T-helper 2 cell (primary cell): ENCODE measurements around the gene OR1J1.

Experiments
- DNase-seq, 5 experiments: peaks; one replicate each; pipeline versions ENCODE4 v3.0.0 to v3.0.0-alpha.2; 2012 to 2022
- total RNA-seq, 2 donors: gene quantifications; one replicate each; lab custom pipeline; 2026; lab: John Stamatoyannopoulos, UW

Gene OR1J1, protein sequence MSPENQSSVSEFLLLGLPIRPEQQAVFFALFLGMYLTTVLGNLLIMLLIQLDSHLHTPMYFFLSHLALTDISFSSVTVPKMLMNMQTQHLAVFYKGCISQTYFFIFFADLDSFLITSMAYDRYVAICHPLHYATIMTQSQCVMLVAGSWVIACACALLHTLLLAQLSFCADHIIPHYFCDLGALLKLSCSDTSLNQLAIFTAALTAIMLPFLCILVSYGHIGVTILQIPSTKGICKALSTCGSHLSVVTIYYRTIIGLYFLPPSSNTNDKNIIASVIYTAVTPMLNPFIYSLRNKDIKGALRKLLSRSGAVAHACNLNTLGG
- 0 reads per million in 2 donors for total RNA-seq

DNA sequence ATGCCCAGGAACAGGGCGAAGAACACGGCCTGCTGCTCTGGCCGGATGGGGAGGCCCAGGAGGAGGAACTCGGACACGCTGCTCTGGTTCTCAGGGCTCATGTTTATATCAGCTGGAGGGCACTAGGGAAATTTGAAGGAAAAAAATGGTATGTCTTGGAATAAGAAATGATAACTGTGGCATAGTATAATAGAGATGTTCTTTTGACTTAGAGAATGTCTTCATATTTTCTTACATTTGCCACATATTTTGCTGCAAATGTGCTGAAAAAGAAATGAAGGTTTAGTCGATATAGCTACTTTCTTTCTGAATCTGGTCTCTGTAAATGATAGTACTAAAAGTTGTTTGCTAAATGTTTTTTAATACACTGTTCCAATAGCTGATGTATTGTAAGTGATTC lies at the start of gene OR1J1:
Gene OR1J1 (minus strand): TSS at position 101 of the 400 bp plus-strand sequence. CDS start 0 bp downstream, at position 101.
- DNase-seq = no peak

DNA sequence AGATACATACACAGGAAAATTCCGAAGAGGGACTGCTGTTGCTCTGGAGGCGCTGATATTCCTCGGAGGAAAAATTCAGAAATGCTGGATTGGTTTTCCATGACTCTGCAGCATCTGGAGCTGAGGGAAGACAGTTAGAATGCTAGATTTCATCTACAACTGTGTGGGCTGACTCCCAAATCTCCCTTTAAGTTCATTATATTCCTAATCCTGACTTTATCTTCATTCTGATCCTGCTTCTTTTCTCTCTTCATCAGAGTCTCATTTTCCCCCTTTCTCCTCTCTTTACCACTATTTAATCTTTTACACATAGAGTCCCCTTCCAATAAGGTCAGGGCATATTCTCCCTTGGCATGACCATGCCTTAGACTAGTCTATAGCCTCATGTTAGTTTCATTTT lies 49.5 kb upstream of the OR1J1 start, which contains the start of gene OR1N1:
Gene OR1N1 (minus strand): TSS at position 101 of the 400 bp plus-strand sequence. CDS start 0 bp downstream, at position 101.
- DNase-seq = no peak

DNA sequence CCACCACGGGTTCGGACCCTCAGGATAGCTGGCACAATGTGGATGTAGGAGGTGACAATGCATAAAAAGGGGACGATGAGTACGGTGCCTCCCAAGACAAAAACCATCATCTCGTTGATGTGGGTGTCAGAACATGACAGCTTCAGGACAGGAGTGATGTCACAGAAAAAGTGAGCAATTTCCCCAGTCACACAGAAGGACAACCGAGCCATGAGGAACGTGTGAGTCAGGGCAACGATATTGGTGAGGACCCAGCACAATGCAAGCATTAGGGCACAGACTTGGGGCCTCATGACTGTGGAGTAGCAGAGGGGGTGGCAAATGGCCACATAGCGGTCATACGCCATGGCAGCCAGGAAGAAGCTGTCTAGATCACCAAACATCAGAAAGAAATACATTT lies 48.9 kb upstream of the OR1J1 start:
- no peak for DNase-seq

DNA sequence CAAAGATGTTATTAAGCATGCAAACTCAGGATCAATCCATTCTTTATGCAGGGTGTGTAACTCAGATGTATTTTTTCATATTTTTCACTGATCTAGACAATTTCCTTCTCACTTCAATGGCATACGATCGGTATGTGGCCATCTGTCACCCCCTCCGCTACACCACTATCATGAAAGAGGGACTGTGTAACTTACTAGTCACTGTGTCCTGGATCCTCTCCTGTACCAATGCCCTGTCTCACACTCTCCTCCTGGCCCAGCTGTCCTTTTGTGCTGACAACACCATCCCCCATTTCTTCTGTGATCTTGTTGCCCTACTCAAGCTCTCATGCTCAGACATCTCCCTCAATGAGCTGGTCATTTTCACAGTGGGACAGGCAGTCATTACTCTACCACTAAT lies 41.6 kb upstream of the OR1J1 start:
- no peak for DNase-seq

DNA sequence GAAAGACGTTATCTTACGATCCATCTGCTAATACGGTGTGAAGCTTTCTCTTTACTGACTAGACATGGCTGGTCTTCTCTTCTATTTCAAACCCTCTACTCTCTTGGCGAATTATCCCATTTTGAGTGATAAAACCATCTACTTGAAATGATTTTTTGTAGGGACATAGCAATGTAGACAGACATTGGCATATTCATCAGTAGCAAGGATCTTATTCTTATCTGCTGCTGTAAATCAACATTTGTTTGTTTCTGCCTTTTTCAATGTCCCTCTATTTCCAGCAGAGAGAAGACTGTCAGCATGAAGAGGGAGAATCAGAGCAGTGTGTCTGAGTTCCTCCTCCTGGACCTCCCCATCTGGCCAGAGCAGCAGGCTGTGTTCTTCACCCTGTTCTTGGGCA lies 41.1 kb upstream of the OR1J1 start, which contains the start of gene OR1J4:
Gene OR1J4 (plus strand): TSS at position 301 of the 400 bp plus-strand sequence. CDS start 0 bp downstream, at position 301.
- DNase-seq = no peak

DNA sequence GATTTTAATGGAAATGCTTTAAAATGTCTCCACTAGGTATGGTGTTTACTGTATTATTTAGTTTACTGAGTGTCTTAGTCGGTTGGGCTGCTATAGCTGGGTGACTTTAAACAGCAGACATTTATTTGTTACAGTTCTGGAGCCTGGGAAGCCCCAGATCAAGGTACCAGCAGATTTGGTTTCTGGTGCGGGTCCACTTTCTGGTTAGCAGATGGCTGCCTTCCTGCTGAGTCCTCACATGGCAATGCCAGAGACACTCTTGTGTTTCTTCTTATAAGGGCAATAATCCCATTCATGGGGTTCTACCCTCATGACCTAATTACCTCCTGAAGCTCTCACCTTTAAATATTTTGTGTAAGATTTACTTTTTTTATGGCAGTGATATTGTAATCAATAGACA lies 40.5 kb upstream of the OR1J1 start:
- no peak for DNase-seq

DNA sequence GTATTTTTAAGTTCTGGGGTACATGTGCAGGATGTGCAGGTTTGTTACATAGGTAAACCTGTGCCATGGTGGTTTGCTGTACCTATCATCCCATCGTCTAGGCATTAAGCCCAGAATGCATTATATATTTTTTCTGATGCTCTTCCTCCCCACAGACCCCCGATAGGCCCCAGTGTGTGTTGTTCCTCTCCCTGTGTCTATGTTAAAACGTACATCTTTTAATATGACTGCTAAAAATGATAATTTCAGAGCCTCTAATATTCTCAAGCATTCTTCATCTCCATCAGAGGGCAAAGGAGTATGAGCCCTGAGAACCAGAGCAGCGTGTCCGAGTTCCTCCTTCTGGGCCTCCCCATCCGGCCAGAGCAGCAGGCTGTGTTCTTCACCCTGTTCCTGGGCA lies 32.8 kb upstream of the OR1J1 start, which contains the start of gene OR1J2:
Gene OR1J2 (plus strand): TSS at position 301 of the 400 bp plus-strand sequence. CDS start 0 bp downstream, at position 301.
- no peak for DNase-seq

DNA sequence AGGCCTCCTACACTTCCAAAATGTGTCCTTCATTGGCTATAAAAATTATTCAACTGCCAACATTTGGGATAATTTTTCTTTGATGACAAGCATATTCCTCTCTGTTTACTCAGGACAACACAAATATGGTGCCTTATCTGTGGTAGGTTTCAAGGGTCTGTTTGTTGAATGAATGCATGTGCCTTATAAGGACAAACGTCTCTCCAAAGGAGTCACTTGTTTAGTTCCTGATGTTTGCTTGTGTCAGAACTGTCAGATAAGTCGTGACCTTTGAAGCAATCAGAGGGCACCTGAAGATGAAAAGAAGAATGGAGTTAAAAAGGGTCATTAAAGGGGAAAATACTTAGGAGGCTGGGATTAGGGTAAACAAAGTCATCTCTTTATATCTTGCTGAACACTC lies 29.2 kb upstream of the OR1J1 start:
- DNase-seq = no peak

DNA sequence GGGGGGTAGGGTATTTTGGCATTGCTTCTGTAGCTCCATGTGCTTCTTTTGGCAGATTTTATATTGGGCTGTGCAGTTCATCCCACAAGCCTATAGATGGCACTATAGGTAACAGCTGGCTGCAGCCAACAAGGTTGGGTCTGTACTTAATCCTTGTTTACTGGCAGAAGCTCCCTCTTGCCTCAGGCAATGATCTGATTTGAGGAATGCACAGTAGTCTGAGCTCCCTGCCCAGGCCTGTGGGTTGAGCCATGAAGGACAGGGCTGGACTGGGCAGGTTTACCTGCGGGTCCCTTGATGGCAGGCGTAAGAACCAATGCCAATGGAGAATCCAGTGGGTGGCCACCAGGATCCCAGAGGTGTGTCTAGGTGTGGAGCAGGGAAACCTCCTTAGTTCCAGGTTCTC lies 21.2 kb upstream of the OR1J1 start:
- DNase-seq = peak in 1 of 5 experiments; percentile 39

DNA sequence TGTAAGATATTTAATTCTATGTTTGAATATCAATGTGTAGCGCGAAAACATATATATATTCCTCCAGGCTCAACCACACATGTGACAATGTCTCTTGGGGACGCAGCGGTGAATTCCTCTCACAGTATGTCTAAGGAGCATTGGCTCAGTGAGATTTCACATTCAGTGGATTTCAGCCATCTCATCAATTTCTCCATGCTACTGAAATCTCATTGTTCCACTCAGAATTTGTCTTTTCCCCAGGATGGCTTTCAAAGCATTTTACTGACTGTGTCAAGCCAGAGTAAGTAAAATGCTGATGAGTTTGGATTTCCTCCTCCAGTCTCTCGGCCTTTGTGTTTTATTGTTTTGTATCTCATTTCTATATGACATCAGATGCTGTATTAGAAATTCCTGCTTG lies 1.3 kb upstream of the OR1J1 start:
- no peak for DNase-seq

DNA sequence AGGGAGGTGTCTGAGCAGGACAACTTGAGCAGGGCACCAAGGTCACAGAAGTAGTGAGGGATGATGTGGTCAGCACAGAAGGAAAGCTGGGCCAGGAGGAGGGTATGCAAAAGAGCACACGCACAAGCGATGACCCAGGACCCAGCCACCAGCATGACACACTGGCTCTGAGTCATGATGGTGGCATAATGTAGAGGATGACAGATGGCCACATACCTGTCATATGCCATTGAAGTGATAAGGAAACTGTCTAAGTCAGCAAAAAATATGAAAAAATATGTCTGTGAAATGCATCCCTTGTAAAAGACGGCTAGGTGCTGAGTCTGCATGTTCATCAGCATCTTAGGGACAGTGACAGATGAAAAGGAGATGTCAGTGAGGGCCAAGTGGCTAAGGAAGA lies 380 bp downstream of the OR1J1 start:
- DNase-seq = no peak

DNA sequence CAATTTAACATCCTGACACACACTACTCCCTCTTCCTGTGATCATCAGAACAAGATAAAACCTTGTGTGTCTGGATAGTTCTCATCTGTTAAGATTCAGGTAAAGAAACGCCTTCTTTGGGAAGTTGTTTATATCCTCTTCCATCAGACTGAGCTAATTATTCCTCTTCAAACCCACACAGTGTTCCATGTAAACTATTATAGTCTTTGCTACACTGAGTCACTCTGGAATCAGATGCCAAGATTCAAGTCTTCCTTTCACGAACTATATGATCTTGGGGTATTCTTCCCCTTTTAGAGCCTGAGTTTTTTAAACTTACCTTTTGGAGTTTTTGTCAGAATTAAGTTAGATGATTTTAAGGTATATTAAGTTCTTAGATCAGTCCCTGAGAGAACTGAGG lies 2.0 kb downstream of the OR1J1 start:
- no peak for DNase-seq

DNA sequence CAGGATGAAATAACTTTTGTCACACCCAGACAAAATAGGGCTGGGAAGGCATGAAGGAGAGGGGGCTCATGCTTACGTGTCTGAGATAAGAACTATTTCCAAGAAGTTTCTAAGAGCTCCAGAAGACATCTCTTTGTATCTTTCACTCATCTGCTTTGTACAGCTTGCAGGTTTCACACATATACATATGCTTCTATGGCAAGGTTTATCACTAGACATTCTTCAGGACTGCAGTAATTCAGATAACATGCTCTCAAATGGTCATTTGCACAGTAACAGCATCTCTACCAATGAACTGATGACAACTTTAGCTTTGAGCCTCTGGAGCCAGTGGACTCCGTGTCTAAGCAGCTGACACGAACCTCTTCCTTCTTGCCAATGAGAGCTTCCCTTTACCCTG lies 3.2 kb downstream of the OR1J1 start:
- no peak for DNase-seq

DNA sequence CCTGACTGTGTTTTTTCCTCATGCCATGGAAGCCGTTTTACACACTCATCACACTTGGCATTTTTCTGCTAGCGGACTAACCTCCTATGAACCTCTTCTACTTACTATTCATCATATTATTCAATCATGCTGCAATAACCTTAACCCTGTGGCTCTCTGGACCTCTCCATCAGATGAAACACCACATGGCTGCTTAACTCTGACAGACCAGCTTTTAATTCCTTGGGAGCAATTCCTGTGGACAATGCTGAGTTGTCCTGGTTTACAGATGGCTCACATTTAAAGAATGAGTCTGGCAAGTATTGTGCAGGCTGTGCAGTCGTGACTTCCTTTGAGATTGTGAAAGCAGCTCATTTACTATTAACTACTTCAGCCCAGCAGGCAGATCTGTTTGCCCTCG lies 9.0 kb downstream of the OR1J1 start:
- no peak for DNase-seq

DNA sequence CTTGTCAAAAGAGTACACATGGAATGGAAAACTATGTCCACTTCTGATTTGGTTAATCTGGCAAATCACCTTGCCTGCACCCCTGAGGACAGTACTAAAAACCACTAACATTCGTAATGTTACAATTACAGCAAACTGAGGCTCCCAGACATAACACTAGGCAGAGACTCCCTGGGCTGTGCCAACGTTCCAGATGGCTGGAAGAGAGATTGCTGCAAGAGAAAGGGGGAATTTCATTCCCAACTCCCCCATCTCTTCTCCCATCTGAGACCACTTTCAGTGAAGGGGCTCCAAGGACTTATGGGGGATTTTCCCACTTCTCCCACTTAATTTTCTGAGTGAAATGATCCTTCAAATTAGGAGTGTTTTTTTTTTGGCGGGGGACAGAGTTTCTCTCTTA lies 11.3 kb downstream of the OR1J1 start:
- DNase-seq = no peak

DNA sequence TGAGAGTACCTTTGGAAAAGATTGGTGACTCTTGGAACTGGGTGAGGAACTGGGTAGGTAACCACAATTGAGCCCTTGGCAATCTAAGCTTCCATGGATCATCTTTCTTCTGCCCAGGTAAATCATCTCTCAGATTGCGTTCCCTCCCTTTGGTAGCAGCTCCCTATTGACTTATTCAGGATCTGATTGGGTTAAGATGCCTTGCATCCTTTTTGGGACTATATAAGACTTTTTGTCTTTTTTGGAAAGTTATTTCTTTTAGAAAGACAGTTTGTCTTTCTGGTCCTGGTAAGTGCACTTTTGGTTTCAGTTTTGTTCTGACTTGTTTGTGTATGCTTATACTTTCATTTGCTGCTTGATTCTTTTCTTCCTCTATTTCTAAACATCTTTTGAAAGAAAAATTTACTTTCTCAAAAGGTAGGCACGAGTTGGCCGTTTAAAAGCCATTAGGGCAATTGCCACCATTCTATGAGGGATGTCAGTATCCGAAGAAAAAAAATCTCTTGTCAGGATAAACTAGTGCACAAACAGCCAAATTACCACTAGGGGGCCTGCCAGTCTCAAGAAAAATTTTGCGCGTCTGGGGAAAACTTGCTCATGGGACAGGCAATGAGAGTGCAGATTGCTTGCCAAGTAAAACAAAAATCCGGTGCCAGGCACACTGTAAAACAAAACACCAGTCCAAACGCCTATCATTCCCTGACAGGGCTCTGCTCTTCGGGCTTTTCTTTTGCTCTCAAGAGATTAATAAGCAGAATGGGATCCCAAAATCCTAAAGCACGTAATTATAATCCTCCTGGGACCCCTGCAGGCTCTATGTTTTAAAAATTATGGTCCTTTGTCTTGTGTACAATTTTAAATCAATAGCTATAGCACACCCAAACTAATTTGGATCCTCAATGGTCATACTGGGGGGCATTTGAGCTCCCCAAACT lies 12.8 kb downstream of the OR1J1 start:
- DNase-seq = peak in 4 of 5 experiments; percentile 10 to 84 (median 40)

DNA sequence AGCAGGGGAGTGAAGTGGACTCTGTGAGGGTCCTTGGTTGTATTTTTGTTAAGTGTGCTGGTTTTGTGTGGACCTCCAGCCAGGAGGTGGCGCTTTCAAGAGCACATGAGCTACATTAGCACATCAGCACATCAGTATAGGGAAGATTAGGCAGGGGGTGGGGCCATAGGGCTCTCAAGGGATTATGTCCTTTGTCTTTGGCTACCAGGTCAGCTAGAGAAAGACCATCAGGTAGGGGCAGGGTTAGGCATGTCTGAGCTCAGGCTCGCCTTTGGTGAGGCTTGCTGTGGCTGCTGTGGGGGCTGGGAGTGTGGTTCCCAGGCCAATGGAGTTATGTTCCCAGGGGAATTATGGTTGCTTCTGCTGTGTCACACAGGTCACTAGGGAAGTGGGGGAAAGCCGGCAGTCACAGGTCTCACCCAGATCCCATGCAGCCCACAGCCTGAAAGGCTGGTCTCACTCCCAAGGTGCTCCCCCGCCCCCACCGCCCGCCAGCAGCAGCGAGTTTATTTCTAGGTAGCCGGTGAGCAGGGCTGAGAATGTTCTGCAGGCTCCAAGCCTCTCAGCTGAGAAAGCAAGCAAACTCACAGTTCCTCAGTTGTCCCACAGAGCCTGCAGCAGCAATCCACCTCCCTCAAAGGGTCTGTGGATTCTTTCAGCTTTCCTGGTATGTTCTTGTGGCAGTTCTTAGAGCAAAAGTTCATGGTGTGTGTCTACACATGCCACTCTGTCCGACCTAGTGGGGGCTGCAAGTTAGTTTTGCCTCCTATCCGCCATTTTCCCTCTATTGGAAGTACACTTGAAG lies 13.7 kb downstream of the OR1J1 start:
- DNase-seq = peak in 1 of 5 experiments; percentile 59

DNA sequence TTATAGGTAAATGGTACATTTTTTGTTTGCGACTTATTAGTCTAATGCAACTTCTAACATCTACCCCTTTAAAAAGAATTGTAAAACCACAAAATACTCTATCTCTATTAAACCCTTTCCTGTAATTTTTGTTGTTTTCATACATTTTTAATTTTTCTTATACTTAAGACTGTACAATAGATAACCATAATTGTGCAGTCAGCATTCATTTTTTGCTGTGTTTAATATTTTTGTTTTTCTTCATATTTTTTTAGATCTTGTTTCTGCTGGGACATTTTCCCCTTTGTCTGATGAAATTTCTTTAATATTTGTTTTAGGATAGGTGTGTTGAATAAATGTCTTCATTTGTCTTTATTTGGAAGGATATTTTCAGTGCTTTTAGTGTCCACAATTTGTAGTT lies 19.9 kb downstream of the OR1J1 start:
- no peak for DNase-seq

DNA sequence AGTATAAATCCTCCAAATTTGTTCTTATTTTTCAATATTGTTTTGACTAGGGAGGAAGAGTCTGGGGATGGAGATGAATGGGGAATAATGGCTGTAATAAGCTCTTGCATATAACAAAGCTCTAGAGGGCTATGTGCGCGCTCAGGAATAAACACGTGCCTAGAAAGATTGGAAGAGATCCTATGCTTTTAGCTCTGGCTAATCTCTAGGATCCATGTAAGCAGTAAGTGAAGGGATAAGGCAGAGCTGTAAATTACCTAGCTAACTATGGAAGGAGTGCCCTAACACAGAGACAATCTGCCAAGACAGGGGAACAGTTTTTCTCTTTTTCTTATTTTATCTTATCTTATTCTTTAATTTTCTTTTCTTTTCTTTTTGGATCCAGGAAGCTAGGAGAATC lies 21.6 kb downstream of the OR1J1 start:
- DNase-seq = no peak

DNA sequence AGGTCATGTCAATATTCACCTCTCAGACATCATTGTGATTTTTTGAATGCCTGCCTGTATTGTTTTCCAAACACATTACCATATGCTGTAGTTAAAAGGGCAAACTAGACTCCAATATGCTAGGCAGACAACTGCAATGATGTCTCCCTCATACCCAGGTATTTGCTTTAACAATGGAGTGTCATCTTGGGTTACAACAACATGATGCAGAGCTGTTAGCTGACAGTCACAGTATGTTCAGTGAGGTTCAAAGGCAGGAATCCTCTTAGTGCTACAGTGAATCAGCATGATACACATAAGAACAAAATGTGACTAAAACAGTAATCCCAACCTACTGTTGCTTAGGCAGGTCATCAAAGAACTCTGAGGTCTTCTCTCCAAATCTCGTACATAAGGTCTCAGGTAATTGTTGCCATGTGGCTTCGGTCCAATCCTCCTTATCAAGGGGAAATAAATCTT lies 24.0 kb downstream of the OR1J1 start:
- DNase-seq = no peak

DNA sequence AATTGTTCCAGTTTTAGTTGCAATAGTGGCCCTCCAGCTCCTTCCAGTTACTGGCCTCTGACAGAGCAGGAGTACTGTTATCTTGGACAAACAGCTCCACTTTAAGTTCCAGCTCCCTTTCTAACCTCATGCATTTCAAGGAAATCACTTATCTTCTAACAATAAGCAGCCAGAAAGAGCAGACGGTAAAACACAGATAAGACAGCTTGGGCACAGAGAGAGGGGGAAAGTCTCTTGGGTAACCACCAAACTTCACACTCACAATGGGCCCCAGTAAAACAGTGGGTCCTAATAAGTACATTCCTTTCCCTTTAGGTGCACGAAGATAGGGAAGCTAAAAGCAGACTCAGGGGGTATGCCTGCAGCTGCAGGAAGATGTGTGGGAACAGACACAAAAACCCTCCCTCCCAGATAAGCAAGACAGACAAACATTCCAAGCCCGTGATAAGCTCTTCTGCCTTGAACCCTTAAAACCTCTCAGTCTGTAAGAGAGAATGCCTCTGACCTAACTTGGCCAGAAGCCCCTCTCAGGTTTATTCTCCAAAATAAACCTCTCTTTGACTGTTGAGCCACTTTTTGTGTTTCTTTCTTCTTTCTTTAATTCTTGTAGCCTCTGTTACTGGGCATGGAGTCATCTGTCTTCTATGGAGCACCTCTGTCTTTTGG lies 30.8 kb downstream of the OR1J1 start:
- no peak for DNase-seq
